HG03135 (cell line): ENCODE data around the gene ABCC12.

Experiments
- ATAC-seq: cut with Tn5 transposase; IDR thresholded peaks from one replicate; pipeline ENCODE4 v1.9.1; 2021; ENCODE audit warnings: mild to moderate bottlenecking, moderate library complexity; ENCODE audit not compliant: unreplicated experiment

Gene ABCC12

DNA sequence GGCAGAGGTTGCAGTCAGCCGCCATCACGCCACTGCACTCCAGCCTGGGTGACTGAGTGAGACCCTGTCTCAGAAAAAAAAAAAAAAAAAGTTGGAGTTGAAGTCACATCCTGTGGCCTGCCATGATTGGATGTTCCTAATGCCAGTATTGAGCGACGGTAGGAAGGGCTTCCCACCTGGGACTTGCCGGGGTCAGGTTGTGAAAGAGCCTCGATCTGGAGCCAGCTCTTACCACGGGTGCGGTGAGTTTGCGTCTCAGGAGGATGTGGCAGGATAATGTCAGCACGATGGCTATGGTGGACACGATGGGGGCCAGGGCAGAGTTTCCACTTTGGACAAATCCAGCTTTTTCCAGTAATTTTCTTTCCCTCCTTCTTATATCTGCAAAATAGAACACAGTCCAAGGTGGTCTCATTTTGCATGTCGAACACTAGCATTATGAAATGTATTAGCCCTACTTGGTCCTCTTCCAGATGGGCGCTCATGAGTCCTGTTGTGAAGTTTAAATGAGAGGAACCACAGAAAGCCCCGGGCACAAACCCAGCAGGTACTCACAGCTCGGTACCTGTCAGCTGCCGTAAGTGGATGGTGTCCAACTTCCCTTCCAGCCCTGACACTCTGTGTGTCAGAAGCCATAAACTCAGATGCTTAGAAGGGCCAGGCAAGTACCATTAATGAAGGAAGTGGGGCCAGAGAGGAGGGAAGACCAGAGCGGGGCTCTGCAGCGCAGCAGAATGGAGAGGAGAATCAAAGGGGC, 22.2 kb downstream of the ABCC12 start:
- no peak for ATAC-seq

DNA sequence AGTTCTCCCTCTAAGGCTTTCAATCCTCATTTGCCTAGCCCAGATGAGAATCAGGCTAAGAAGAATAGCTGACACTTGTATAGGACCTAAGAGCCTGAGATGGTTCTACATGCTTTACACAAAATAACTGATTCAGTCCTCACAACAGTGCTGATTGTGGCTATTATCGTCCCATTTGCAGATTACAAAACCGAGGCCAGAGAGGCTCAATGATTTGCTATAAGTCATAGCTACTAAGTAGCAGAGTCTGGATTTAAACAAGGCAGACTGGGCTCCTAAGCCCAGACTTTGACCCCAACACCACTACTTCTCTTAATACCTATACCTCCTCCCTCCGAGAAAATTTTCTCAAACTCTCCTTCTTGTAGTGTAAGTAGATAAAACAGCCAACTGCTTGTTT, 23.1 kb downstream of the ABCC12 start:
- ATAC-seq: no peak

DNA sequence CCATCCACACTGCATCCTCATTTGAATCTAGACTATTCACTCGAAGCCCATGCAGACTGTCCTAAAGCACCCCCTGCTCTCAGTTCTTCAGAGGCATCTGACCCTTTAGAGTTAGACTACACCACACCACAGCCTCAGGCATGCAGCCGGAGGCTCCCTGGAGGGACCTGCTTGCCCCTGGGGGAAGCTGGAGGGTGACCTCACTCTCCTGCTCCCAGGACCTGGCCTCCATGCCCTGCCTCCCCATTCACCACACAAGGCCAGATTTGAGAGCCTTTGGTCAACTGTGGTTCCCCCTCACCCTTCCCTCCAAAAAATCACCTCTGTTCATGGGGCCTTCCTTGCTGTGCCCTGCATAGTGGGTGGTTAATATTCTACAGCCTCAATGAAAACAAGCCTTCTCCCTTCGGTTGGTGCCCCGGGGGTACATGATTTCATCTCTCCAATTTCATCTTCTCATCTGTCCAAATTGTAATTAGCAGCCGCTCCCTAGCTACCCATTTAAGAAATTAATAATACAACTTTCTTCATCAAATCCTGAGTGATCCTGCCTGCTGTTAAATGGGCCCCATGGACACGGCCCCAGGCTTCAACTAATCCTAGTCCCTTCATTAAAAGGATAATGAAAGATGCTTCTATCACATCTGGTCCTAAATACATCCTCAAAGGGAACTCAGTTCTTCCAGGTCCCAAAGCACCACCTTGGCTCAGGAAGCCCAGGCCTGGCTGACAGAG, 24.4 kb downstream of the ABCC12 start:
- no peak for ATAC-seq

DNA sequence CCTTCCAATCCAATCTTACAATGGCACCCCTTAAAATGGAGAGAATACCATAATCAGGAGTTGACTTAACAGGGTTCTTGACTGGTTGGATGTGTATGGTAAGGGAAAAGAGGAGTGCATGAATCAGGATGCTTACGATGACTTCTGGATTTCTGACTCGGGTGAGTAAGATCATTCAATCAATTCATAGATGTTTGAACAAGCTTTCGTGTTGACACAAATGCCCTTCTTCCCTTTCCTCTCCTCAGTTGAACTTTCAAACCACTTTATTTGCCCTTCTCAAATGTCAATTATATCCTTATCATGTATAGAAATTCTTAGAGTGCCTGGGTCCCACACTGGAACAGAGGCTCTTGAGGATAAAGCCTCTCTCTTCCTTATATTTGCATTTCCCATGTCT, 25.9 kb downstream of the ABCC12 start:
- ATAC-seq: no peak

DNA sequence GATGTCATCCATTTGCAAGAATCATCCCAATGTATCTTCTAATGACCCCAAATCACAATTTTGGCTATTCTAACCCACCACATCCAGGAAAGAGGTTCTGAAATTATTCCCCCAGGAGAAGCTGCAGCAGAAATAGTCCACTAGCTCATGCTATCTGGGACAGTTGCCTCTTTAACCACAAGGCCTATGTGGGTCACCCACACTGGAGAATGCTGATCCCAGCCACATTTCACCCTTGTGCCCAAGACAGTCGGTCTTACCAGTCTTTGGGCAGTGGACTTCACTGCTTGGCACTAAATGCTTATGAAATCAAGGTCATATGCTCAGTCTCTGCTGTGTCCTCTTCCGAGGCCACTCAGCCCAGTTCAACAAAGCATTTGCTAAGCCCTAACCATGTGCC, 27.0 kb downstream of the ABCC12 start:
- no peak for ATAC-seq

DNA sequence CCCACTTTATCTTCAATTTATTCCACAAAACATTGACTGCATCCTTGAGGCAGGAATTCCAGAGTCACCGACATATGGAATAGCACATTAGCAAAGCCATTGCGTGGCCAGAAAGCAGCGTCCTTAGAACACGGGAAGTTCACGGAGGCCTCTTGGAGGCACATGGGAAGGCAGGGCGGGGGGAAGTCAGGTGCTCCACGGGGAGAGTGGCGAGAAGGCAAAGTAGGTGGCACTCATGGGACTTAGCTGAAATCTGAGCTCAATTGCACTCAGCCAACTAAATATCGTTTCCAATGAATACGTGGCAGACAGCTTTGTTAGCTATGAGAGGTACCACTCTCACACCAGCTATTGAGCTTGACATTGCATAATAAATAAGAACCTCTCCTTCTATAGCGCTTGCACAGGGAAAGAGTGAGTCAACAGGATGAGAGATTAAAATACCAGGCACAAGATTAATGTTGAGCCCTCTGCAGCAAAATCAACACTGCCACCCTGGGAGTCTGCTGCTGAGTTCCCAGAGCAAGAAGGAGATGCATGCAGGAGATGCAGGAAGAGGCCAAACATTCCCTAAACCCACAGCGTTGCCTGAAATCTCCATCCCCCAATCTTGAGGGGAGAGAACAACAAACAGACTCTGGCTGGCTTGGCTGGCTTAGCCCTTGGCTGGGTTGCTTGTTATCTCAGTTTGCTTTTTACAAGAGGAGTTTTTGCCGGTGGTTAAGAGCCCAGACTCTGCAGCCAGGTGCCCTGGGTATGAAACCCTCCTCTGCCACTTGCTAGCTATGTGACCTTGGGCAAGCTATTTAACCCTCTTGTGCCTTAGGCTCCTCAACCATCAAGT, 28.8 kb downstream of the ABCC12 start:
- ATAC-seq: no peak

DNA sequence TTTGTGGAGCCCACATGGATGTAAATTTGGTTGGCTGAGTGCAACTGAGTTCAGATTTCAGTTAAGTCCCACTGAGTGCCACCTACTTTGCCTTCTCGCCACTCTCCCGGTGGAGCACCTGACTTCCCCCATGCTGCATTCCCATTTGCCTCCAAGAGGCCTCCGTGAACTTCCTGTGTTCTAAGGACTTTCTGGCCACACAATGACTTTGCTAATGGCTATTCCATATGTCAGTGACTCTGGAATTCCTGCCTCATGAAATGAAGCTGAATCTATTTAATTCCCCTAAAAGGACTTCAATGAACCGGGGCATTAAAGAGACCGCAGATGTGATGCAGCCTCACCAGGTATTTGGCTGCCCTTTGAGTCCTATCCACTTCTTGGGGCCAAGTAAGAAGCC, 29.9 kb downstream of the ABCC12 start:
- ATAC-seq: no peak

DNA sequence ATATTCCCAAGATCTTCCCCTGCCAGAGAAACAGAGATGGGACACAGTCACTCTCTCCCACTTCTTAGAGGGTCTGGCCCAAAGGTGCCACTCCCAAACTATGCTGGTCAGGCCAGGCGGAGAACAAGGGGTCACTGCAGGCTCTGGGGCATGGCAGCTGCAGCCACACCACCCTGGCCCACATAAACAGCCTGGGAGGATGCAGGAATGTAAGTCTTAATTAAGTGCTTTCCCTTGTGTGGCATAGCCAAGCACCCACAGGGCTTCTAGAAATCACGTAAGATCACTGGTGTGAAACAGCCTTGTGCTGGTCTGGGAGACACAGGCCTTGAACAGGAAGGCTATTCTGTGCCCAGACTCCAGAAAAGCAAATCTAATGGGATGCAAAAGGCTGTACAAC, 31.5 kb downstream of the ABCC12 start:
- no peak for ATAC-seq

DNA sequence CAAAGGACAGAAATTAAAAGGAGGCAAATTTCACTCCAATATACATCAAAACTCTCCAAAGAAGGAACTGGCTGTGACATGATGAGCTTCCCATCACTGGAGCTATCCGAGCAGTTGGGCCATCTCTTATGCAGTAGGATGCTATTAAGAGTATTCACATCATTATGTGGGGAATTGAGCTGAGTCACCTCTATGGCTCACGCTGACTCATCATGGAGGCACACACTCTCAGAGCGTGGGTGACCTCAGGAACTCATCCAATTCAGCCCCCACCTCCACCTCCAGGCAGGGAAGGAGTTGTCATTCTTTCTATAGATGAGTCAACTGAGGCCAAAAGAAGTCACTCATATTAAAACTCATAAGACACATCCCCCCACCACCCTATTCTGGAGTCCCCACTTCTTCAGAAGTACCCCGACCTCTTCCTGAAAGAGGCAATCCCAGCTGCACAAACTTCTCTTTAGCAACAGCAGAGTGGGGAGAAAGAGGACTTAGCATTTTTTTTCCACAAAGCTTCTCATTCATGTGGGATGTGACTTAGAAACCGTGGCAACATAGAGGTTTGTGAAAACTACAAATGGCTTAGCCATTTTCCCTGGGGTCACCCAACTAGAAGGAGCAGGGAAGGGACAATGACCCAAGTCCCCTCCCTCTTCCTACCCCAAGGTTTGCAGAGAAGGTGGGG, 32.5 kb downstream of the ABCC12 start:
- no peak for ATAC-seq

DNA sequence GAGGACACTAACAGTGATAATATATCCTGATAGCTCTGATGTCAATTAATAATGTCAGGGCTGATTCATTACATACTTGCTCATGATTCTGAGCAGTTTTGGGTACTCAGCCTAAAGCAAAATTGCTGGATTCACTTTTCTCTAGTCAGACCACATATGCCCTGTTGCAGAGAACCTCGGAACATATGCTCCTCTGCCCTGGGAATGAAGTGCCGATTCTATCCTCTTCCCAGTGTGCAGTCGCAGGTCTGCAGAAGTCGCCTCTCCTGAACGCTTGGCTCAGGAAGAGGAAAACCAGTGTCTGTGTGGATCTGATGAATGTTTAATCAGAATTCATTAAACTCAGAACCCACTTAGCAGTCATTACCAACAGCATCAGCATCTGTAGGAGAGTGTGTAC, 34.5 kb downstream of the ABCC12 start:
- ATAC-seq: no peak

DNA sequence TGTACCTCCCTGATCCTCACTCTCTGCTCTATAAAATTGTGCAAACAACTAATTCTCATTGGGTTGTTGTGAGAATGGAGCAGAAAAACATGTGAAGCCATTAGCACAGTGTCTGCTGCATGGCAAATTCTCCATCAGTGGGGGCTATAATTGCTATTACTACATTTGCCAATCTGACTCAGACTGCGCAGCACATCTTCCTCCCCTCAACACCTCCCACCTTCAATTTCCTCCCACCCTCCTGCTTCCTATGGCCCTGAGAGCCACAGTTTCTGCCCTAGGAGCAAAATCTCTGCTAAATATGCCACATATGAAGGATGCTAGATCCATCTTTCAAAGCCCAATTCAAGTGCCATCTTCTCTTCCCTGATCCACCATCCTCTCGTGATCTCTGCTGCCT, 37.0 kb downstream of the ABCC12 start:
- ATAC-seq: no peak

DNA sequence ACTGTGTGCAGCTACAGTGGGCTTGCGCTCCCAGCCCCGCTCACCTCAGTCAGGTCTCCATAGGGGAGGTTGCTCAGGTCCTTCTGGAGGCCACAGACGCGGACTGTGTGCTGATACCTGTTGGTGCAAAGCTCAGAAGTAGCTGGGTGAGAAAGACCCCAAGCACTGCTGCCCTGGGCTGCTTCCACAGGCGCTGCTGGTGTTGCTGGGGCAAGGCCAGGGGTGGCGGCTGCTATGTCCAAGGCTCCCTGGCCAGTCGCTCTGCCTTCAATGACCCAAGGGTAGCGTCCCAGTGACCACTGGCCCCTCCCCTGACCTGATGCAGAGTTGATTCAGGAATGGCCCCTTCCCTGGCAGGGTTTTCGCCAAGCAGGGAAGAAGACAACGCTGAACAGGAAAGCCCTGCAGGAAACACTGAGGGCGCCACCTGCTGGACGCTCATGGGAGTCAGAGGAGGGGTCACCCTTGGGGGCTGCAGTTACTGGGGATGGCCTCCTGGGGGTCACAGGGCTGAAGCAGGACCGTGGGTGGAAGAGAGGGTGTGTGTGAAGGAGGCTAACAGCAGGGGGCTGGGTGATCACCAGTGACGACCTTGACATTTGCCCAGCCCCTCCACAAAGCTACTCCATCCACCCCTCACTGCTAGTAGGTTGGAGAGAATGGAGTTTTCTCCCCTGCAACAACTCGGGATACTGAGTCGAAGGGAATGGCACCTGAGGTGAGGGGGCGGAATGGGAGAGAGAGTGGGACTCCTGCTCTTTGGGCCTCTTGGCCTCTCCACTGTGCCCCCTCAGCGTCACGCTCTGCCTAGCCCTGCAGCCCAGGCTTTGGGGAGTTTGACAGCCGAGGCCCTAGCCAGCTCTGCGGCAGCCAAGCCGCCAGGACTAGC, 38.3 kb downstream of the ABCC12 start:
- ATAC-seq: peak; percentile 90

DNA sequence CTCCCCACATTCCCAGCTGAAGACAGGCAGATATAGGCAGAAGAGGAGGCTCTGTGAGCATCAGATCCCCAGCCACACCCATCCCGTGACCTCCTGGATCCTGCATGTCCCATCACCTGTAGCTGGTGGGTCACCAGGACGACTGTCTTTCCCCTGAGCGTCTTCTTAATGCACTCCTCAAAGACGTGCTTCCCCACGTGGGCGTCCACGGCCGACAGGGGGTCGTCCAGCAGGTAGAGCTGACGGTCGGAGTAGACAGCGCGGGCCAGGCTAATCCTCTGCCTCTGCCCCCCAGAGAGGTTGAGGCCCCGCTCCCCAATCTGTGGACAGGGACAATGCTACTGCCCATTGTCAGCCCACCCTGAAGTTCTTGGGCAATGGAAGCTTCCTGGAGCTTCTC, 40.5 kb downstream of the ABCC12 start:
- no peak for ATAC-seq

DNA sequence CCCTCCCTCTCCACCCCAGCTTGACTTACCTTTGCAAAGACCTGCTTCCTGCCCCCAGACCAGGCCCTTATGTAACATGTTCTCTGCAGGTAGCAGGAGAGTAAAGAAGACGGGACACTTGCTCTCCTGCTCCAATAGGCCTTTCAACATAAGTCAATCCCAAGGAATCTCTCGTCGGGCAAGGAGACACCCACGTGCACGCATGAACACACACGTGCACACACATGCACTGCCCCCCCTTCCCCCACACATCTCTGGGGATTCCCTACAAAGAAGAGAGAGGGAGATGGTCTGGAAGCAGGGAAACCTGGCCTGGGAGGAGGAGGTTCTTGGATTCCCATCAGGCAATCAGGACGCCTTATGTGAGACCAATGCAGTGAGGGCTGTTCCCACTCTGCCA, 41.4 kb downstream of the ABCC12 start:
- ATAC-seq: no peak

DNA sequence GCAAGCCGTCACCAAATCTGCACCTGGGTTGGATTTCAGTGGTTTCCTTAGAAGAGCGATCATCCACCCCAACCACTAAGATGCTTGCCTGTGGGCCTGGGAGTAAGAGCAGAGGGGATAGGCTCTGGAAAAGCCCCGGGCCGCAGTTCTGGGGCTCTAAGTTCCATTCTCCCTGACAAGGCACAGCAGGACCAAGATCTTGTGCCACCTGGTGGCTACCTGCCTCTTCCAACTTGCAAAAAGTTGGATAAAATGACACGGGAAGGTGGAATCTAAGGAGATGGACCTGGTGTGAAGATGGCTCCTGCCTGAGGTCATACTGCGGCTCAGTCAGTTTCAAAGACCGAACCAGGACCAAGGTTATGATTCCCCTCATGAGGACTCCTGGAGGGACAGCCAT, 42.3 kb downstream of the ABCC12 start:
- no peak for ATAC-seq

DNA sequence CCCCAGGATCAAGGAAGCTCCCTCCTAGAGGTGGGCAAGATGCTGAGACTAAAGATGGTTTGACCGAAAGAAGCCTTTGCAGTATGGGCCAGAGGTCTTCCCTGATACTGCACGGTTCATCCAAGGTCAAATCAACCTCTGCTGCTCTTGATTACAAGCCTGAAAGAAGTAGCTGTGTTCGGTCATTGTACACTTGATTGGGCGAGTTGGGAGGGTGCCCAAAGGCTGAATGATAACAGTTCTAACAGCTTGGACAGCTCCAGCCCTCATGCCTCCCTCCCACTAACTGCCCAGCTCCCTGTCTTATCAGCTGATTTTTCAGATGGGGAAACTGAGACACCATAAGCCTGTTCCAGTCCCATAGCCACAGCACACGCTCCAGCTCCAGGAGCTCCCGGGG, 42.8 kb downstream of the ABCC12 start:
- no peak for ATAC-seq

DNA sequence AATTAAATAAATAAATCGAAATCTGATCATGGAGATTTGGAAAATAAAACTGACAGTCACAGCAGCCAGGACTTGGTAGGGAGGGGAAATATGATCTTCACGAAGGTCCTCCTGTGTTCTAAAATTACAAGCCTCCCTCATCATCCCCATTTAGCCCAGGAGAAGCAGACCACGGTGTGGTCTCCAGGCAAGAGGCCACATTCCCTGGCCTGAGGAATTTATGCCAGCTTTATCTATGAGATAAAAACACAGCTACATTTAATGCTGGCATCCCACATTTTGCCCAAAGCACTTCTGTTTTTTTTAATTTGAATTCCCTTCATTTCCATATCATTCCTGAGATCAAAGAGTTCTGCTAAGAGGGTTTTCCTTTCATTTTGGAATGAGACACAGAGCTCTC, 43.2 kb downstream of the ABCC12 start:
- ATAC-seq: no peak

DNA sequence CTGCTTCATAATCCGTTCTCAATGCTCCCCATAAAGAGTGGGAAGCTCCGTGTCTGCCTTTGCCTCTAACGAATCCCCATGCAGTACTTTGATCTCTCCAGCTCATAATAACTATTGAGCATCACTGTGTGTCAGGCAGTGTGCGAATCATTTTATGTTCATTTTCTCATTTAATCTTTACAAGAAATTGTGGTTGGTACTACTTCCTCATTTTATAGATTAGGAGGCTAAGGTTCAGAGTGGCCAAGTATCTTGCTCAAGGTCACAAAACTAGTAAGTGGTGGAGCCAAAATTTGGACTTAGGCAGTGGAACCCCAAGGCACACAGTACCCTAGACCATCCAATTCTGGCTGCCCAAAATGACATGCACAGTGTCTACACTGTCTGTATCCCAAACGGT, 44.8 kb downstream of the ABCC12 start:
- no peak for ATAC-seq

DNA sequence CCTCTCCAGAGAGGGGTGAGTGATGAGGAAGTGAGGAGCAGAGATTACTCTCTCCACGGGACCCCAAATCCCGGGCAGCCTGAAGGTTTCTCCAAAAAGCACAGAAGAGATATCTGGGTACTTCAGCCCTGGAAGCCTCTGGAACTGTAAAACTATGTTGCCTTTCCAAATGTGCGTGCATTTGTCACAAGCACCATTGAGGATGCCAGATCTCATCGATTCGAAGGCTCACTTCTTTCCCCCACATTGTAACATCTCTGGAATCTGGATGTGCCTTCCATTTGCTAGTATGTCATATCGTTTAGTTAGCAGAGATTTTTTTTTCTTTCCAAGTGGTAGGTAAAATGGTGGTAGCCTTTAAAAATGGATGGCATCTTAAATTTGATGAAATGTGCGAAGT, 45.8 kb downstream of the ABCC12 start:
- no peak for ATAC-seq

DNA sequence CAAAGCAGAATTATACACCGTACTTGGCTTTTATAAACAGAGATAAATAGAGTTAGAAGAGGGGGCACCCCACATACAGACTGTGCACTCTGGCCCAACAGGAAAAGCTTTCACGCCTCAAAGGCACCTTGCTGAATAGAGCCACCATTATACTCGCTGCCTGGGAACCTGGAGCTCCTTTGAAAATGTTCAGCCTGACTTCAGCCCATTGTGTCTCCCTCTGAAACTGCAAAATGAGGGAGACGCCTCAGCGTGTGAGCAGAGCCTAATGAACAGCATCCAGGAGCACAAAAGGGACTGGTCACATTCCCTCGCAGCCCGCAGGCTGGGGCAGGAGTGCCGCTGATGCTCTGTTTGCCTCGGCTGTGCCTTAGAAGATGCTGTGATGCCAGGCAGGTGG, 46.3 kb downstream of the ABCC12 start:
- no peak for ATAC-seq
